CD4-positive, alpha-beta T cell treated with Interleukin-21 for 1 hour (primary cell): ENCODE measurements around the gene HNRNPA0.
"Not testable (repeated sequence)": the region's sequence is repeated elsewhere in the genome, so short reads cannot be mapped to it uniquely, and the experiment has no call there.

Experiments
- DNase-seq: peaks from one replicate; pipeline ENCODE4 v3.0.0-alpha.2; 2020

Gene HNRNPA0

DNA sequence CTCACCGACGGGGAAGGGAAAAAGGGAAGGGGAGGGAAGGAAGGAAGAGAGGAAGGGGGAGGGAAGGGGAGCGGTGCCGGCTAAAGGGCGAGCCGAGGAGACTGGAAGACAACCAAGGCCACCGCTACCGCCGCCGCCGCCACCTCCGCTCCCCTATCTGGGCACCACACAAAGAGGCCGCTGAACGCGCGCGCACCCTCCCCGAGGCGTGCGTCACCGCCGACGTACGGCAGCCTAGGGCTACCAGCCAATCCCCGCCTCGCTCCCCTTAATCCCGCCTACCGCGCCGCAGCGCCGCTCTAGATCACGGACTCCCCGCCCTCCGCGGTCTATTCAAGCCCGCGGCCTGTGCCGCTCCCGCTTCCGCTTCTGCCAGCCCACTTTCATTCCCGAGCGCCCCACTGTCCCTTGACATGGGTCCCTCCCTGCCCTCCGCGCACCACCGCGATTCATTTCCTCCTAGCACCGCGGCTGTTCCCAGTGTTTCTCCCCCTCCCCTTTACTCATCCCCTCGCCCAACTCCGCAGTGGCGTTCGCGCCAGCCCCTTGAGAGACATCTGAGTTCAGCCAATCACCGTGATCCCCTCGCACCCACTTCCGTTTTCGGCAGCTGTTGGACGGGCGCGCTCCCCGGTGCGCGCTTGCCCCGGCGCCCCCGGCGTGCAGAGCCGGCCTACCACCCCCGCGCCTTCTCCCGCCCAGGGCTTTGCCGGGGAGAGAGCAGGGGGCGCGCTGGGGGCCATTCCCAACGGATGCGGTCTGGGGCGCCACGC, at the start of gene HNRNPA0:
HNRNPA0 (minus strand) TSS at position 176 of the 773 bp plus-strand sequence. CDS start 297 bp downstream, outside the sequence.
- peak; percentile 96 for DNase-seq

DNA sequence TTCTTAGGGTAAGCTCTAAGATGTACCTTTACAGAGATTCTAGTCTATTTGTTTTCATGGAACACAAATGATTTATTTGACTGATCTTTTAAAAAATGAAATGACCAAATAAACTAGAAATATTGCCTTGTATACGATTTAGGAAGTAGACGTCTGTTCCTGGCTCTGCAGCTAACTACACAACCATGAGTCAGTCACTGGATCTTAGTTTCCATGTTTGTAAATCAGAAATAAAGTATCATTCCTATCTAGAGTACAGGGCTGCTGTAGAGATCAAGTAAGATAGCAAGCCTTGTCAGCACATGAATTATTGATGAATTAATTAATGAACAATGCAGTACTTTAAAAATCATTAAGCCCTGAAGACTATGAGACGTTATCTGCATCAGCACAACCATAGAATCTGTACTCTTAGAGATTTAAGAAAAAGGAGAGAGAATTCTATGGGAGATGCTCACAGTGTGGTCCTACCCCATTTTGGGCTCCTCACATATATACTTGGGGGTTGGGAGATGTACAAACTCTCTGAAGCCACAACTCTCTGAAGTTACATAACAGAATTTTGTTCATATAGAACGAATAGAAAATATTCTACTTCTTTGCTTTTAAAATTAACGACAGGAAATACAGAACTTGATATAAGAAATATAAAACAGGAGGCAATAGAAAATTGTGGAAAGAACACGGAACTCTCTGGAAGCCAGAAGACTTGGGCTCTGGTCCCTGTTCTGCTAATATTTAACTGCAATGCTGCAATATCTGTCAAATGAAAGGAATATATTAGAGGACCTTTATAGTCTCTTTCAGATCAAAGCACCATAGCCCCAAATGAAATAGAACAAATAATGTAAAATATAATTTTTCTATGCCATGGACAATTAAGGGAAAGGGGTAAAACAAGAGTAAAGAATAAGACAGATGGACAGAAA, 48.4 kb upstream of the HNRNPA0 start:
- no peak for DNase-seq

DNA sequence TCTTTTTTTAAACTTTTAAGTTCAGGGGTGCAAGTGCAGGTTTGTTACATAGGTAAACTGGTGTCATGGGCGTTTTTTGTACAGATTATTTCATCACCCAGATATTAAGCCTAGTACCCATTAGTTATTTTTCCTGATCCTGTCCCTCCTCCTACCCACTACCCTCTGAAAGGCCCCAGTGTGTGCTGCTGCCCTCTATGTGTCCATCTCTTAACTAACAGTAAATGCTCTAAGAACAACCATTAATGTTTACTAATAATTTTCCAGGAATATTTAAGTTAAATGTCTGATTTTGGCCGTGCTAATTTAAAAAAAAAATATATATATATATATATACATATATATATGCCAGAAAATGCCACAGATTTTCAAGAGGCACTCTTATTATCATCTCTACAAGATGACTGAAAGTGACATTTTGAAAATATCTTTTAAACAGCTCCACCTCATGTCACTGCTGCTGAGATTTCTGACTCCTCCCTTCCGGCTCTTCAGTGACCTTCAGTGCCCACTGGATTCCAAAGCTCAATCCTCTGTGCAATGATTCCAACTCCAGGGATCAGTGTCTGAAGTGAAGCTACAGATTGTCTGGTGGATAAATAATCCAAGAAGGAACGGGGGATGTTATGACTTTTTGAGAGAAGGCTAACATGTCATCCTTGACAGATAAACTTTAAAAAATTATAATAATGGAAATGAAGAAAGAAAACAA, 46.7 kb upstream of the HNRNPA0 start:
- DNase-seq = no peak

DNA sequence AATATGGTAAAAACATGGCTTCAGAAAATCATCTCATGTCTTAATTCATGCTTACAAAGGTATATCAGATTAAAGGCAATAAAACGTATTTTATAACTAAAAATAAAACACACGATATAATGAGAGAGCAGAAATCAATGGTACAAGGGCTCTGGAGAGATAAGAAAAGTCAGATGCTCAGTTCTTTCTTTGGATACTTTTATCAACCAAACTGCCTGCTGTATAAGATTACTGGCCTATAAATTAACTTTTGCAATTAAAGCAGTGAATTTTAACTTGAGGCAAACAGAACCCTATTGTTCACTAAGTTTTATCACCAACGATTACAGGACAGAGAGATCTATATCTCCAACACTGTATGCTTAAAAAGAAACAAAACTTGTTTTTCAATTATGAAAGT, 42.1 kb upstream of the HNRNPA0 start:
- no peak for DNase-seq

DNA sequence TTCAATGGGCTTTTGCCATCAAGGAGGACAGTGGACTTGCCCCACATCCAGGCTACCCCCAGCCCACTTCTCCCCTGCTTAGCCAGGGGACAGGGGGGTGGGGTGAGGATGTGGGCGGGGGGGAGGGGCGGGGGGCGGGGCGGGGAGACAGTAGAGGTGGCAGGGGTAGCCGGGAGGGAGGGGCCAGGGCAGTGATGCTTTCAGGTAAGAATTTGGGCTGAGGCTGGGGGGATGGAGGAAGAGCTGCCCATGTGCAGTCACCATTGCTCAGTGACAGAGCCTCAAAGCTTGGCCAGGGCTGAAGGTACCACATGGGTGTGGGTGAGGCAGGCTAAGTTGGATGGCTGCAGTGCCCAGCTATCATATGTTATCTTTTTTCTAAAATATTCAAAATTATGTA, 40.7 kb upstream of the HNRNPA0 start:
- no peak for DNase-seq

DNA sequence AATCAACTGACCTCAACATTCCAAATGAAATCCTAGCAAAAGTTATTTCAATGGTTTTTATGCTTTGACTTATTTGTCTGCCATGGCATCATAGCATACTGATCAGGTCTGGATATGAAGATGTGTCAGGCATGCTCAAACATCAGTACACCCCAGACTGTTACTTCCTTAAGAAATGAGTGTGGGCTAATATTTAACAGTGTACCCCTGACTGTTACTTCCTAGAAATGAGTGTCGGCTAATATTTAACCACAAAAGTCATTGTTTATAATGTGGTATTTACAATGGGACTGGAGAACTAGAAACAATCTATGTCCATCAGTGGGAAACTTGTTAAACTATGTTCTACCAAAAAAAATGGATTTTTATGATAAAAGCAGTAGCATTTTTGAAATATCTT, 38.1 kb upstream of the HNRNPA0 start:
- DNase-seq = no peak

DNA sequence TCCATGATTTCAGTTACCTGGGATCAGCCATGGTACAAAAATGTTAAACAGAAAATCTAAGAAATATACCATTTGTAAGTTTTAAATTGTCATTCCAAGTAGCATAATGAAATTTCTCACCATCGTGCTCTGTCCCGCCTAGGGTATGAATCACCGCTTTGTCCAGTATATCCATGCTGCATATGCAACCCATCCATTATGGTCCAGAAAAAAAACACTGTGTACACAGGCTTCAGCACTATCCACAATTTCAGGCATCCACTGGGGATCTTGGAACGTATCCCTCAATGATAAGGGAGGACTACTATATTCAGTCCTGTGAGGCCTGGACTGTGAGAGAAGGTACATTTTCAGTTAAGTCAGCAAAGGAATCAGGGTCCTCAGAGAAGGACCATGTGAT, 37.6 kb upstream of the HNRNPA0 start:
- no peak for DNase-seq

DNA sequence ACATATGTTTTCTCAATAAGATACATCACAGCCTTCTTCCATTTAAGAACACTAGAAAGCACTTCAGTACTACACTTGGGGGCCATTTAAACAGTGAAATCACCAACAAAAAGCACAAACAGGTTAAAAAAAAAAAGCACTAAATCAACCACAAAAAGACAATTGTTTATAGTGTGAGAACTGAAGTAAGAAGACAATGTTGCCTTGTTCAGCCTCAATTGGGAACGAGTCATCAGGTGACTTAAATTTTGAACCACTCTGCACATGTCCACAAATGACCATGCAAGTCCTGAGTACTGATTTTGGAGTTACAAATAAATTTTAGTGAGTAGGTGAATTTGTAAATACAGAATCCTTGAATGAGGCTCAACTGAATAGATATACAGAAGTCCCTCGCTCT, 37.2 kb upstream of the HNRNPA0 start:
- DNase-seq = no peak

DNA sequence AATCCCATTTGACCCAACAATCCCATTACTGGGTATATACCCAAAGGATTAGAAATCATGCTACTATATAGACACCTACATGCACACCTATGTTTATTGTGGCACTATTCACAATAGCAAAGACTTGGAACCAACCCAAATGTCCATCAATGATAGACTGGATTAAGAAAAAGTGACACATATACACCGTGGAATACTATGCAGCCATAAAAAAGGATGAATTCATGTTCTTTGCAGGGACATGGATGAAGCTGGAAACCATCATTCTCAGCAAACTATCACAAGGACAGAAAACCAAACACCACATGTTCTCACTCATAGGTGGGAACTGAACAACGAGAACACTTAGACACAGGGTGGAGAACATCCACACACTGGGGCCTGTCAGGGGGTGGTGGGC, 34.4 kb upstream of the HNRNPA0 start:
- DNase-seq = not testable (repeated sequence)

DNA sequence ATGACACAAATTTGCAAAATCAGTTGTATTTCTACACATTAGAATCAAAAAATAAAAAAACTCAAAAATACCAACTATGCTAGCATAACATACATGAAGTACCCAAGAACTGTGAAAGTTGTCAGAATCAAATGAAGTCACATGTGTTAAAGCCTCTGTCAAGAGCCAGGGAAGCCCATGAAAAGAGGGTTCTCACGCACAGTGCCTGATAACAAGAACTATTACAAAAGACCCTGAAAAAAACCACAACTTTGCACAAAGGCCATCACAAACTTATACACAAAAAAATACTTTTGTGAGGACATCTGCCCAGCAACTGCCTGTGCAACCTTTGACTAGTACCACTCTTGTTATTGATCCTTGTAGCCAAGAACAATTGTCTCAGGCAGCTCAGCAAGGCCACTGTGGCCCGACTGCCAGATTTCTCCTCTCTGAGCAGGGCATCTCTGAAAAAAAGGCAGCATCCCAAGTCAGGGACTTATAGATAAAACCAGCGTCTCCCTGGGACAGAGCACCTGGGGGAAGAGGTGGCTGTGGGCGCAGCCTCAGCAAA, 28.9 kb upstream of the HNRNPA0 start:
- DNase-seq = no peak

DNA sequence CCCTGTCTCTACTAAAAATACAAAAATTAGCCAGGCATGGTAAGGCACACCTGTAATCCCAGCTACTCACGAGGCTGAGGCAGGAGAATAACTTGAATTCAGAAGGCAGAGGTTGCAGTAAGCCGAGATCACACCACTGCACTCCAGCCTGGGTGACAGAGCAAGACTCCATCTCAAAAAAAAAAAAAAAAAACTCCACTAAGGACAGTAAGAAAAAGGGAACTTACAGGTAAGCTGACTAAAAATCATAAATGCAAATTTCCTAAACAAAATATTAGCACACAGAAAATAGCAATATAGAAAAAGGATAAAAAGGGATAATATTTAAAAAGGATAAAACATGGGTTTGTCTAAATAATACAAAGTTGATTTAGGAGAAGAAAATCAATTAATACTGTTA, 27.9 kb upstream of the HNRNPA0 start:
- DNase-seq = no peak

DNA sequence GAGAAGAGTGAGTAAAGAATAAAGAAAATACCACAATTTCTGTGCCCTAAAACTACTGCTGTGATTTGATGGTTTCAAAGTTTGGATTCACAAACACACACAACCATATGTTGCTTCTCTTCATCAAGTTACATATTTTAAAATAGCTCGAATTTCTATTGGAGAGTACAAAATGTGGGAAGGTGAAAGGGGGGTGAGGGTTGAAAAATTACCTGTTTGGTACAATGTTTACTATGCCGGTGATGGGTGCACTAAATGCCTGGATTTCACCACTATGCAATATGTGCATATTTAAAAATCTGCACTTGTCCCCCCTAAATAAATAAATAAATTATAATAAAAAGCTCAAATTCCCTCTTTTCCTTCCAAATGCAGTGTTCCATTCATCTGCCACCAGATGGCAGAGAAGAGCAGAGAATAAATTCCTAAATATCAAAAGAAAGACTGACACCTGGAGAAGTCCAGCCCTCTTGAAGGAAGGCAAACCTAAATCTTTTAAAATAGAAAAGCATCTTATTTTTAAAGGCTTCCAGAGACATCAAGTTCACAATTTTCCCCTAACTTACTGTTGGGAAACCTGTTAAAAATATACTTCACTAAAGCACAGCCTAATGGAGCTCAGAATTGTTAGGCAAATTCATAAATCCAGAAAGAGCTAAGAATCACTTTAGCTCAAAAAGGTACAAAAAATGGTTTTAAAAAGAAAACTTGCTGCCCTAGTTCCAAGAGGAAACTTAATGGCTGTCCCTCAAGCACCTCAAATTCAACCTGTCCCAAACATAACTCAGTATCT, 24.8 kb upstream of the HNRNPA0 start:
- DNase-seq = peak; percentile 21

DNA sequence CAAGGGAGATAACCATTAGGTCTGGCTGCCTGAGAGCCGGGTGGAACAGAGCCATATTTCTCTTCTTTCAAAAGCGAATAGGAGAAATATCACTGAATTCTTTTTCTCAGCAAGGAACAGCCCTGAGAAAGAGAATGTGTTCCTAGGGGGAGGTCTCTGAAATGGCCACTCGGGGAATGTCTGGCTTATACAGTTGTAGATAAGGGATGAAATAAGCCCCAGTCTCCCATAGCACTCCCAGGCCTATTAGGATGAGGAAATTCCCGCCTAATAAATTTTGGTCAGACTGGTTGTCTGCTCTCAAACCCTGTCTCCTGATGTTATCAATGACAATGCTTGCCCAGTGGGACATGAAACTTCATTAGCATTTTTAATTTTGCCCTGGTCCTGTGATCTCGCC, 13.8 kb upstream of the HNRNPA0 start:
- not testable (repeated sequence) for DNase-seq

DNA sequence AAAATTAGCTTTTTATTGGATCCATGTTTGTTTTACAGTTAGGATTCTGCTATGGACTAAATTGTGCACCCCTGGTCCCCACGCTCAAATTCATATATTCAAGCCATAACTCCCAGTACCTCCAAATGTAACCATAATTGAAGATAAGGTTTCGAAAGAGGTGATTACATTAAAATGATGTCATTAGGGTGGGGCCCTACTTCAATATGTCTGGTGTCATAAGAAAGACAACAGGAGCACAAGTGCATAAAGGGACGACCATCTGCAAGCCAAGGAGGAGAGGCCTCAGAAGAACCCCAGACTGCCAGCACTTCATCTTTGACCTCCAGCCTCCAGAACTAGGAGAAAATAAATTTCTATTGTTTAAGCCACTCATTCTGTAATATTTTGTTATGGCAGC, 7.4 kb upstream of the HNRNPA0 start:
- DNase-seq = no peak

DNA sequence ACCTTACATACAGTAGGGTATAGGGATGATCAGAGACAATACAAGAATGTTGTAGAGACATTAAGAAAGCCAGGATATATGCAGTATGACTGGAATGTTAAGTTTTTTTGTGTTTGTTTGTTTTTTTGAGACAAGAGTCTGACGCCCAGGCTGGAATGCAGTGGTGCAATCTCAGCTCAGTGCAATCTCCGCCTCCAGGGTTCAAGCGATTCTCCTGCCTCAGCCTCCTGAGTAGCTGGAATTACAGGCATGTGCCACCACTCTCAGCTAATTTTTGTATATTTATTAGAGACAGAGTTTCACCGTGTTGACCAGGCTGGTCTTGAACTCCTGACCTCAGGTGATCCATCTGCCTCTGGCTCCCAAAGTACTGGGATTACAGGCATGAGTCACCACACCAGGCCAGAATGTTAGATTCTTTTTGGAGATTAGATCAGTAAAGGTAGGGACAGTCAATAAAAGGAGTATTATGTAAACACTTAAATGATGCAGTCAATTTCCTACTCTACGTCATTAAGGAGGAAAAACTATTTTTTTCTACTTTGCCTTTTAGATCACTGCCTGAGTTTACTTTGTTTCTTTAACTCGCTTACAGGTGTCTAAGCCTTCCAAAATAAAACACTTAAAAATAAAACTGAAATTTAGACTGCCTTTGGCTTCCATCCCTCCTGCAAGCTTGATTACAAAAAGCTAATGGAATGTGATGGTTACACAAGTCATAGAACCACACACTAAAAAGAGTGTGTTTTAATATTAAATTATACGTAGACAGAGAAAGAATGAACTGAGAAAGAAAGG, 6.8 kb upstream of the HNRNPA0 start:
- no peak for DNase-seq

DNA sequence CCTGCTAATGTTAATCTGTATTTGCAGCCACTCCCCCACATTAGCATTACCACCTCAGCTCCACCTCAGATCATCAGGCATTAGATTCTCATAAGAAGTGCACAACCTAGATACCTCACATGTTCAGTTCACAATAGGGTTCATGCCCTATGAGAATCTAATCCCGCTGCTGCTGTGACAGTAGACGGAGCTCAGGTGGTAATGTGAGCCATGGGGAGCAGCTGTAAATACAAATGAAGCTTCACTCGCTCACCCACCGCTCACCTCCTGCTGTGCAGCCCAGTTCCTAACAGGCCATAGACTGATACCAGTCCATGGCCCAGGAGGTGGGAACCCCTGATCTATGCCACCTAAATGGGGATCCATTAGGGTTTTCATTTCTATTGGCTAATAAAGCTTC, 6.1 kb upstream of the HNRNPA0 start:
- DNase-seq = no peak

DNA sequence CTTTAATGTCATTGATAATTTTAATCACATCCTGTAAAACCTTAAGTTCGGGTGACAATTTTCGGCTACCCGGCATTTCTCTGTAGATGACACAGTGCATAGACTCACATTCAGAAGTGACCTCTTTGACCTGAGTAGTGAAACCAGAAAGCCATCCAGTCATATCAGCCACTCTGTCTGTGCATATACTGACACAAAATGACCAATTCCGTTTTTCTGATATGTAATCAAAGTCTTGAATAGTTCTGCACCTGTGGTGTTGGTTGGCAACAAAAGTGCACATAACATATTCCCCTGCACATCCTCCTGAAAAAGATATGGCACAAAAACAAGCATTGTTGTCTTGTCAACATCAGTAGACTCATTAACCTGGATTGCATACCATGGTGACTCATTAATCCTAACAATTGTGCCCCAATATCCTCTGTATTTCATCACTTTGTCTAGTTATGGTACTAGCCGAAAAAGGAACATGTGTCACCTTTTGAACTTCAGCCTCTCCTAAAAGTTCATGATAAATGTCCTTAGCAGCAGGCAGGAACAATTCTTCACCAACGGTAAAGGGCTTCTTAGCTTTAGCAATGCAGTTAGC, 4.6 kb upstream of the HNRNPA0 start:
- DNase-seq = no peak

DNA sequence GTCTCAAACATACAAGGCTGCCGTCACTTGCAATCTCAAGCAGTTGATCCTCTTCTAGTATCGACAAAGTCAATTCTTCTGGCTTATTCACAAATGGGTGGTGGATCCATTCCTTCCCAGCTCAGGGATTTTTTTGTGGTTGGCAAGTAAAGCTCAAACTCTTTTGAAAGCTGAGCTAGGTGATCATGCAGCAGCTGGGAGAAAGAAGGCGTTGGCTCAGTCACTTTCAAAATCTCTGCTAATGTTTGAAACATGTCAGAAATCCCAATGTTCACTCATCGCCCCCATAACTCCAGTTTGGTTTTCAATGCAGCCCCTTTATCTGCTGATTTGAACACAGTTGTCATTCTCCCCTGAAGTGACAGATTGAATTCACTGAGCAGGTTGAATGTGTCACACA, 4.0 kb upstream of the HNRNPA0 start:
- DNase-seq = no peak

DNA sequence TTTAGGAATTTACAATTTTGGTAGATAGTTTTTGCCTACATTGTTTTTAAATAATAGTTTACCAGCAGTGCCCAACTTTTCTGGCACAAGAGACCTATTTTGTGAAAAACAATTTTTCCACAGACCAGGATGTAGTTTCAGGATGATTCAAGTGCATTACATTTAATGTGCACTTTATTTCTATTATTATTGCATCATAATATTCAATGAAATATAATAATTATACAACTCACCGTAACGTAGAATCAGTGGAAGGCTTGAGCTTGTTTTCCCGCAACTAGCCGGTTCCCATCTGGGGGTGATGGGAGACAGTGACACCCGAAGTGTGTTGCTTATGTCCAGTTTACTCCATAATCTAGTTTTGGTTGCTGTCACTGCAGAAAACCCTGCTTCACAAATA, 3.5 kb upstream of the HNRNPA0 start:
- no peak for DNase-seq

DNA sequence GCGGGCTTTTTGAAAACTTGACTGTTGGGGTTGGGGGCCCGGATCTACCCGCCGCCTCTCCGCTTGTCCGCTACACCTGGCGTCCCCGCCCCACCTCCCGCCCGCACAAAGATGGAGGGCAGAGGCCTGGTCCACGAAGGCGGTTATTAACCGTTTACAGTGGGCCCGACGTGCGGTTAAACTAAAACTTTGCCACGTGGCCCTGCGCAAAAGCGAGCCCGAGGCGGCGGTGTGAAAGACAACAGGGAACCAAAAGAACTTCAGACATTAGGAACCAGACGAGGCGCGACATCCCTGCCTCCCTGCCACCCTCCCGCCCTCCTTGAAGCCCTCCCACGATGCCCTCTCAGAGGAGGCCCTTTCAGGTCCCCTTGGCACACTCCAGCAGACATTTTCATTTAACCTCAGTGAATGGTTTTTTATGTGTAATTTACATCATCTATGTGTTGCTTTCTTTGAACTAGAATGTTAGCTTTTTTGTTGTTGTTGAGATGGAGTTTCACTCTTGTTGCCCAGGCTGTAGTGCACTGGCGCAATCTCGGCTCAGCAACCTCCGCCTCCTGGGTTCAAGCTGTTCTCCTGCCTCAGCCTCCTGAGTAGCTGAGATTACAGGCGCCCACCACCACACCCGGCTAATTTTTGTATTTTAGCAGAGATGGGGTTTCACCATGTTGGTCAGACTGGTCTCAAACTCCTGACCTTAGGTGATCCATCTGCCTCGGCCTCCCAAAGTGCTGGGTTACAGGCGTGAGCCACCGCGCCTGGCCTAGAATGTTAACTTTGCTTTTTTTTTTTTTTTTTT, 999 bp upstream of the HNRNPA0 start:
- DNase-seq = no peak
